Right lobe of liver (tissue), 6 donors: ENCODE measurements around the gene TRAK1. TPM values are rescaled to one million over a fixed set of nuclear protein-coding genes. Genes with fewer than 3 reads are reported as not detected.

Experiments used
- ATAC-seq, 4 donors: fragments of 200-7000 bp; cut with Tn5 transposase; one replicate each; pipeline ENCODE4 v1.9.1; 2020; ENCODE audit warnings: mild to moderate bottlenecking in 4 of 4, moderate library complexity in 4 of 4
- DNase-seq, 3 donors: peaks; one replicate each; pipeline ENCODE4 v3.0.0-alpha.2; 2020
- H3K27ac ChIP-seq, 3 donors: fragments of 200-600 bp; one replicate each; pipeline ENCODE4 v1.8.0; 2022
- H3K27me3 ChIP-seq, 2 donors: fragments of 200-600 bp; one replicate each; pipeline ENCODE4 v1.8.0; 2022
- H3K36me3 ChIP-seq, 4 donors: fragments of 200-600 bp; sonication (generic) in 1 of 4; one replicate each; pipeline versions ENCODE4 v1.5.1 to v1.8.0; 2017 to 2022; ENCODE audit warnings: control low read depth in 1 of 4
- H3K4me1 ChIP-seq, 4 donors: fragments of 200-600 bp; sonication (generic) in 1 of 4; one replicate each; pipeline versions ENCODE4 v1.5.1 to v1.8.0; 2017 to 2022; ENCODE audit warnings: control low read depth in 1 of 4
- H3K4me3 ChIP-seq, 3 donors: fragments of 200-600 bp; one replicate each; pipeline ENCODE4 v1.8.0; 2022
- H3K9me3 ChIP-seq, 4 donors: fragments of 200-600 bp; sonication (generic) in 1 of 4; one replicate each; pipeline versions ENCODE4 v1.5.1 to v1.8.0; 2017 to 2022; ENCODE audit warnings: control low read depth in 1 of 4
- CTCF ChIP-seq, 4 donors: fragments of 200-600 bp in 3 of 4; fragments of 450-650 bp in 1 of 4; IDR thresholded peaks; one replicate each; pipeline versions ENCODE4 v1.5.1 to v1.8.0; 2016 to 2022; ENCODE audit warnings: antibody characterized with exemption in 4 of 4, mild to moderate bottlenecking in 2 of 4
- POLR2A ChIP-seq: fragments of 450-650 bp; IDR thresholded peaks from one replicate; pipeline ENCODE4 v1.6.1; 2017; ENCODE audit warnings: antibody characterized with exemption, mild to moderate bottlenecking
- WGBS: methylation state at CpG from one replicate; pipeline ENCODE4 v1.1.6; 2018; ENCODE audit warnings: low coverage, low lambda C conversion rate; ENCODE audit not compliant: insufficient coverage; ENCODE audit errors: missing lambda C conversion rate; 5-methylcytosine and 5-hydroxymethylcytosine counted together
- intact Hi-C, 2 donors: fragments of 100-400 bp; cut with DNase I; formaldehyde crosslinking; loops; one replicate each; pipeline versions ENCODE4 v1.11.2 to v1.14.1; 2022
- total RNA-seq, 6 experiments: library from RNA; depleted of rRNA in 2 of 6; stranded (reverse); fragments of >200 nt in 2 of 6; fragmentation: NEBNext Ultra II Directional in 3 of 6; extraction: Animal tissue kit (Norgen Biotek cat#: 25700) in 3 of 6; gene quantifications; one replicate each; pipeline versions ENCODE4 v1.1.0 to v1.2.4, GENCODE V29; 2016 to 2023
- donor health status: DM: no; HTN: yes; CAD: no.
- donor health status: DM: no; HTN: no; CAD: no.
- donor health status: DM: no; HTN: no; CAD: no.
- donor health status: DM: no; HTN: yes; CAD: no.
- donor health status: DM: no; HTN: yes; CAD: no.

TRAK1 gene
- total RNA-seq, 6 experiments from 2014 or later, result 9.5 to 16.4 (median 12.2) TPM

- TF ChIP-seq POLR2A (no peak), CTCF (IDR thresholded peaks at IDR 0.05) (no peak)
- H3K36me3 ChIP-seq, result no peaks in the 10 kb centered on the region
- peaks cover 0 to 31% (median 7%) of the 10 kb centered on the region in 4 donors for H3K4me1 ChIP-seq
- intact Hi-C loops, result loop anchor here (10.0 kb wide), 2 partner anchors 64 to 74 kb away; no protein-coding TSS in a partner anchor
- WGBS, result 100% methylated on average over 1 of the region's 3 CpGs
- ATAC-seq (no peak), DNase-seq (no peak)
- no peak overlapping the region for H3K4me3 ChIP-seq
- H3K27me3 ChIP-seq, result no peaks in the 10 kb centered on the region
- no peaks in the 10 kb centered on the region for H3K9me3 ChIP-seq
- no peak overlapping the region for H3K27ac ChIP-seq
These were observed 12.5 kb upstream of the TRAK1 start for GRCh38 chr3:42078677-42079076.

GRCh38 chr3:42079701-42080452 is 11.3 kb upstream of the TRAK1 start:
- DNase-seq, result no peak
- no peak for TF ChIP-seq POLR2A
- TF ChIP-seq CTCF (IDR thresholded peaks at IDR 0.05), result peak in 2 of 4 donors; percentile 12 to 20
- no peak overlapping the region for H3K4me3 ChIP-seq
- H3K36me3 ChIP-seq, result no peaks in the 10 kb centered on the region
- H3K27me3 ChIP-seq, result no peaks in the 10 kb centered on the region
- H3K27ac ChIP-seq, result peak overlapping the region; percentile 45 to 69 (median 66)
- 26% methylated on average over 7 of the region's 13 CpGs for WGBS
- intact Hi-C loops, result loop anchor here (10.0 kb wide), 2 partner anchors 65 to 75 kb away; no protein-coding TSS in a partner anchor
- peak; percentile 84 to 91 (median 88) for ATAC-seq
- no peaks in the 10 kb centered on the region for H3K9me3 ChIP-seq
- H3K4me1 ChIP-seq, result peaks cover 0 to 31% (median 7%) of the 10 kb centered on the region in 4 donors

- TF ChIP-seq CTCF (IDR thresholded peaks at IDR 0.05) (no peak), POLR2A (no peak)
- H3K4me1 ChIP-seq, result peaks cover 0 to 31% (median 7%) of the 10 kb centered on the region in 4 donors
- H3K27me3 ChIP-seq, result no peaks in the 10 kb centered on the region
- peak overlapping the region; percentile 43 to 69 (median 66) for H3K27ac ChIP-seq
- intact Hi-C loops, result no loop called here
- ATAC-seq, result peak; percentile 59 to 83 (median 74)
- H3K9me3 ChIP-seq, result no peaks in the 10 kb centered on the region
- DNase-seq, result no peak
- no peaks in the 10 kb centered on the region for H3K36me3 ChIP-seq
- no CpG with 5 or more reads among the region's 1 CpG for WGBS
- H3K4me3 ChIP-seq, result no peak overlapping the region
These were observed 10.7 kb upstream of the TRAK1 start for GRCh38 chr3:42080453-42080872.

GRCh38 chr3:42081838-42082473 is 9.2 kb upstream of the TRAK1 start:
- Histone ChIP-seq H3K27me3 (no peaks in the 10 kb centered on the region), H3K9me3 (no peaks in the 10 kb centered on the region), H3K36me3 (no peaks in the 10 kb centered on the region), H3K4me1 (peaks cover 0 to 31% (median 7%) of the 10 kb centered on the region in 4 donors), H3K27ac (peak overlapping the region in 1 of 3 donors; percentile 16), H3K4me3 (no peak overlapping the region)
- ATAC-seq (no peak), DNase-seq (no peak)
- 64% methylated on average over 6 of the region's 7 CpGs for WGBS
- TF ChIP-seq CTCF (IDR thresholded peaks at IDR 0.05) (no peak), POLR2A (no peak)
- intact Hi-C loops, result no loop called here
